Subcutaneous abdominal adipose tissue (tissue), 5 donors: Measurements from ENCODE around the gene CHST11.

ENCODE experiments used
- H3K27ac ChIP-seq: one replicate; pipeline ENCODE4 v1.7.0; 2013; ENCODE audit warnings: low read depth, mild to moderate bottlenecking, inconsistent platforms, low read length, moderate library complexity
- H3K27me3 ChIP-seq, 5 donors: one replicate each; pipeline ENCODE4 v1.7.0; 2013; ENCODE audit warnings: low read length in 5 of 5, inconsistent platforms in 1 of 5; ENCODE audit not compliant: control insufficient read depth in 5 of 5, insufficient read depth in 4 of 5
- H3K36me3 ChIP-seq, 5 donors: one replicate each; pipeline ENCODE4 v1.7.0; 2013; ENCODE audit warnings: low read length in 5 of 5; ENCODE audit not compliant: control insufficient read depth in 5 of 5, insufficient read depth in 5 of 5
- H3K4me1 ChIP-seq, 5 donors: one replicate each; pipeline ENCODE4 v1.7.0; 2013; ENCODE audit warnings: low read length in 5 of 5, mild to moderate bottlenecking in 3 of 5, moderate library complexity in 1 of 5; ENCODE audit not compliant: control insufficient read depth in 5 of 5, insufficient read depth in 5 of 5
- H3K4me3 ChIP-seq, 5 donors: one replicate each; pipeline ENCODE4 v1.7.0; 2013; ENCODE audit warnings: low read length in 5 of 5, low read depth in 1 of 5
- H3K9ac ChIP-seq, 5 donors: one replicate each; pipeline ENCODE4 v1.7.0; 2013; ENCODE audit warnings: low read length in 5 of 5, mild to moderate bottlenecking in 4 of 5, moderate library complexity in 3 of 5
- H3K9me3 ChIP-seq, 5 donors: one replicate each; pipeline ENCODE4 v1.7.0; 2013; ENCODE audit warnings: low read length in 5 of 5; ENCODE audit not compliant: control insufficient read depth in 5 of 5
- donor health status: healthy.
- donor health status: healthy.
- donor health status: healthy.
- donor health status: healthy.
- donor health status: healthy.

The CHST11 gene

DNA sequence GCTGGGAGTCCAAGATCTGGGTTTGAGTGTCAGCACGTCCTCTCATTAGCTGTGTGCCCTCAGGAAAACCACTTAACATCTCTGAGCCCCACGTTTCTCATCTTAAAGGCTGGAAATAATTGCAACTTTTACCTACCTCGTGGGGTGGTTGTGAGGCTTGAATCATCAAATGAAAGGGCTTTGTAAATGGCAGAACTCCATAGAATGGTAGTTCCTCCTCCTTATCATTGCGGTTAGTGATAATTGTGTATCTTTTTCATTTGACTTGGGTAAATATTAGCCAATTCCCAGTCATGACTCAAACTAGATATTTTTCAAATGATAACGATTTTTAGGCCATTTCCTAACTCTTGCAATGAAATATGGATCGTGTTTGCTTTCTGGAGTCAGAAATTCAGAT is 205.5 kb downstream of the CHST11 start:
- Histone ChIP-seq H3K36me3 (no peaks in the 10 kb centered on the region), H3K4me1 (peaks cover 0 to 7% (median 0%) of the 10 kb centered on the region in 5 donors), H3K27me3 (no peaks in the 10 kb centered on the region), H3K27ac (no peak overlapping the region), H3K9ac (no peak overlapping the region), H3K9me3 (no peaks in the 10 kb centered on the region), H3K4me3 (no peak overlapping the region)

DNA sequence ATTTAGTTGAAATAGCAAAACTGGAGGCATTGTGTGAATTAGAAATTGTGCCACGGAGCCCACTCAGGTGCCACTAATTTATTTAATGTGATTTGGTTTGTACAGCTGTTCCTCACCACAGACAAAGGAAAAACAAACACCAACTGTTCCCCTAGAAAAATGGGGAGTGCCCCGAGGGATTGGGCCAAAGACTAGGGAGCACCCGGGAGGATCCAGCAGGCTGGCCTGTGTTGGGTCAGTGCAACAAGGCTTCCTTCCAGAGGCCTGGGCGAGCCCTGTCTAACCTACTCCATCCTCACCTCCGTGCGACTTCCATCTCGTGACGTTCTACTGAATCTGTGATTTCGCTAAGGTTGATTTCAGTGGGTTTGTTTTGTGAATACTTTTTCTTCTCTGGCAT is 206.2 kb downstream of the CHST11 start:
- H3K4me1 ChIP-seq, result peaks cover 0 to 13% (median 0%) of the 10 kb centered on the region in 5 donors
- H3K9me3 ChIP-seq, result no peaks in the 10 kb centered on the region
- no peak overlapping the region for H3K27ac ChIP-seq
- H3K9ac ChIP-seq, result no peak overlapping the region
- H3K27me3 ChIP-seq, result no peaks in the 10 kb centered on the region
- no peak overlapping the region for H3K4me3 ChIP-seq
- H3K36me3 ChIP-seq, result no peaks in the 10 kb centered on the region

DNA sequence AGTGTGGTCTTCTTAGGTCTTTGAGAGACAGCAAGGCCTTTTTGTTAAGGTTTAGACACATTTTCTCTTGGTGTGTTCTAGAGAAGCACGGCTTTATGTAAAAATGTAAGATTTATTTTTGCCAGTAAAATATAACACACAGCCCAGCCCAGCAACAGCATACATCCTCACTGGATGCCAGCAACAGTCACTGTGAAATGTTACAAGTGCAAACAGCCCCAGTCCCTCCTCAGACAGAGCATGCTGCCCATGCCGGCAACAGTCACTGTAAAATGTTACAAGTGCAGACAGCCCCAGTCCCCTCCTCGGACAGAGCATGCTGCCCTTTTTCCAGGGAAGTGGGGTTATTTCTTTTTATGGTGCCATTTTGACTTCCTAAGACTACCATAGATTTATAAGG is 207.6 kb downstream of the CHST11 start:
- no peaks in the 10 kb centered on the region for H3K27me3 ChIP-seq
- no peak overlapping the region for H3K27ac ChIP-seq
- H3K4me3 ChIP-seq, result no peak overlapping the region
- no peak overlapping the region for H3K9ac ChIP-seq
- H3K4me1 ChIP-seq, result peaks cover 0 to 27% (median 11%) of the 10 kb centered on the region in 5 donors
- H3K9me3 ChIP-seq, result no peaks in the 10 kb centered on the region
- no peaks in the 10 kb centered on the region for H3K36me3 ChIP-seq

DNA sequence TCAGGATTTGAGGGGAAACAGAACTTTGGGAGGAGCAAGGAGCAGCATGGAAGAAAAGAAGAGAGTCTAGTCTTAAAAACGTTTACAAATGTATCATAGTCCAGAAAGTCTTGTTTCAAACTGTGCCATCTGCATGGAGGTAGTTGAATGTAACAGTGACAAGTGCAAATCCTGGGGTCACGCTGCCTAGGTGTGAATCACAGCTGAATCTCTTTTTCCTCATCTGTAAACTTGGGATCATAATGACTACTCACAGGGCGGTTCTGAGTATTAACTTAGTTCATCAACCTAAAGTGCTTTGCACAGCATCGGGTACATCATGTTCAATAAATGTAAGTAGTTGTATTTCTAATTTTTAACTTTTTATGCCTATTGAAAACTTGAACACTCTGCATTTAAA is 208.5 kb downstream of the CHST11 start:
- H3K27ac ChIP-seq, result no peak overlapping the region
- H3K4me1 ChIP-seq, result peaks cover 4 to 36% (median 20%) of the 10 kb centered on the region in 5 donors

DNA sequence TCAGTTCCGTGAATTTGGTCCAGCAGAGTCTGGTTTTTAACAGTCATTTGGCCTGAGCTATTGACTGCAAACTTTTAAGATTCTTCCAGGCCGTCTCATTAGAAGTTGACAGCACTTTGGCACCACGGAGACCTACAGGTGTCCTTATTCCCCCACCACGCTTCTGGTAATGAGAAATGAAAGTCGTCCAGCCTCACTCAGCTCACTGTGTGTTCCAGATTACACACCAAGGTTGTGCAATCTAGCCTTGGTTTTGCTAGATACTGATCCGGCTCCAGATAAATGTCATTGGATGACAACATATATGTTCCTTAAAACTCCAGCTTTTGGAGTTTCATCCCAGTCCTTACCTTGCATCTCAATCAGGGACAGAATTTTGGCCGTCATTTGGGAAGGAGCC is 210.4 kb downstream of the CHST11 start:
- Histone ChIP-seq H3K4me1 (peaks cover 9 to 55% (median 38%) of the 10 kb centered on the region in 5 donors), H3K27ac (no peak overlapping the region), H3K9me3 (no peaks in the 10 kb centered on the region), H3K27me3 (no peaks in the 10 kb centered on the region), H3K4me3 (no peak overlapping the region), H3K9ac (no peak overlapping the region), H3K36me3 (no peaks in the 10 kb centered on the region)

More for the DNA sequence above, 208.5 kb downstream of the CHST11 start:
- Histone ChIP-seq H3K36me3 (no peaks in the 10 kb centered on the region), H3K4me3 (no peak overlapping the region), H3K9me3 (no peaks in the 10 kb centered on the region), H3K27me3 (no peaks in the 10 kb centered on the region), H3K9ac (no peak overlapping the region)

DNA sequence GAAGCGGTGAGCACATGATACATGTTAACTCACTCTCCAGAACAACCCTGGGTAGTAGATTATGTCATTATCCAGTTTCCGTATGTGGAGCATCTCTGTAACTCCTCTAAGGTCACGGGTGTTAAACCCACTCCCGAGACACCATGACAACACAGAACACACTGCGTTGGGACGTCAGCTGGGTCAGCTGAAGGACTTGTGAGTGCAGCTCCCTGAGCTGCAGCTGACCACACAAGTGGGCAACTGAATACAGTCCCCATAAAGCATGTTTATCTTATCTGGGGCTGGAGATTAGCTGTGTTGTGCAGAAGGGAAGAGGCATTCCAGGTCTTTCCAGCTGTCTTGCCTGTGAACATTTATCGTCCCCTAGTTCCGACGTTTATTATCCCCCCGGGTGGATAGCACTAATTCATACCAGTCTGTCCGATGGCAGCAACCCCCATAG is 211.5 kb downstream of the CHST11 start:
- H3K27ac ChIP-seq, result no peak overlapping the region
- no peak overlapping the region for H3K4me3 ChIP-seq
- no peak overlapping the region for H3K9ac ChIP-seq
- H3K9me3 ChIP-seq, result no peaks in the 10 kb centered on the region
- H3K36me3 ChIP-seq, result no peaks in the 10 kb centered on the region
- peaks cover 10 to 66% (median 49%) of the 10 kb centered on the region in 5 donors for H3K4me1 ChIP-seq
- no peaks in the 10 kb centered on the region for H3K27me3 ChIP-seq

DNA sequence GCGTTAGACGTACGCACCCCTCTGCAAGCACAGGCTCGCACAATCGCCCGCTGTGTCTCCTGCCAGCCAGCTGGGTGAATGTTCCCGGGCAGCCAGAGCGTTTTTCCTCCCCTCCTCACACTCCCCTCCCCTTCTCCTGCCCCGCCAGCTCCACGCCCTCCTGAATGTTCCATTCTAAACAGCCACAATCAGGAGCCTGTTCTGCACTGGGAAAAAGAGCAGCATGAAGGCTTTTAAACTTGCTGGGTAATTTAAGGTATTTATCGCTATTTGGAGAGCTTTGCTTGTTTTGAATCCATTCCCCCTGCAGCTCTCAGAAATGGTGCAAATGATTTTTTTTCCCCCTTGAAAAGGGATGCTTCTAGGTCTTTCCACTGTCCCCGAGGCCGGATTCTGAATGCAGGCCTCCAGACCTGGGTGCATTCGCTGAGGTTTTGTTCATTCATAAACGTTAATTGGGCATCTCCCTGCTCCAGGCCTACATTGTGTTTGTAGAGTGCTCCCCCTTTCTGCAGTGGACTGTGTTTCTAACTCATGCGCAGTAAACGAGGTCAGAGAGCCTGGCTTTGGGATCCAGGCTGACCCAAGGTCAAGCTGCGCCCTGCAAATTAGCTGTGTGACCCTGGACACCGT is 212.5 kb downstream of the CHST11 start:
- H3K27ac ChIP-seq, result no peak overlapping the region
- no peaks in the 10 kb centered on the region for H3K9me3 ChIP-seq
- no peaks in the 10 kb centered on the region for H3K36me3 ChIP-seq
- H3K27me3 ChIP-seq, result no peaks in the 10 kb centered on the region
- H3K4me1 ChIP-seq, result peaks cover 10 to 69% (median 52%) of the 10 kb centered on the region in 5 donors
- no peak overlapping the region for H3K4me3 ChIP-seq
- H3K9ac ChIP-seq, result no peak overlapping the region

DNA sequence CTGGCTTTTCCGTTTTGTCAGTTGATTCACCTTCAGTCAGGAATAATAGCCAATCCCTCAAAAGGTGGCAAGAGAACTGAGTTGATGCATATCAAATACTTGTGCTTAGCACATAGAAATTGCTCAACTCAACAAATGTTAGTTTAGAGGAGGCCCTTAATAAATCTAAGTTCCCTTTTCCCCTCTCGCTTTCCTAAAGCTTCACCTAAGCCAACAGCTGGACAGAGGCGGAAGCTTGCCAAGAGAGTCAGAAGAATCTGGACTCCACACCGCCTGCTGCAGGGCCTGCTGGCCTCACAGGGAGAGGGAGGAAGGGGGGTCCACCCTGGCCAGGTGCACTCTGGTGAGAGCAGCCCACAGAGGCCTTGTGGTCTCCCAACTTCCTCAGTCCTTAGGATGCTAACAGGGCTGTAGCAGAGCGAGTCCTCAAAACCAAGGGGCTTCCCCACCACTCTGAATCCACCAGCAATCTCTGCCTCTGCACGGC is 213.1 kb downstream of the CHST11 start:
- Histone ChIP-seq H3K4me3 (no peak overlapping the region), H3K27ac (no peak overlapping the region), H3K9me3 (no peaks in the 10 kb centered on the region), H3K27me3 (no peaks in the 10 kb centered on the region), H3K9ac (no peak overlapping the region), H3K36me3 (no peaks in the 10 kb centered on the region), H3K4me1 (peaks cover 10 to 69% (median 52%) of the 10 kb centered on the region in 5 donors)

DNA sequence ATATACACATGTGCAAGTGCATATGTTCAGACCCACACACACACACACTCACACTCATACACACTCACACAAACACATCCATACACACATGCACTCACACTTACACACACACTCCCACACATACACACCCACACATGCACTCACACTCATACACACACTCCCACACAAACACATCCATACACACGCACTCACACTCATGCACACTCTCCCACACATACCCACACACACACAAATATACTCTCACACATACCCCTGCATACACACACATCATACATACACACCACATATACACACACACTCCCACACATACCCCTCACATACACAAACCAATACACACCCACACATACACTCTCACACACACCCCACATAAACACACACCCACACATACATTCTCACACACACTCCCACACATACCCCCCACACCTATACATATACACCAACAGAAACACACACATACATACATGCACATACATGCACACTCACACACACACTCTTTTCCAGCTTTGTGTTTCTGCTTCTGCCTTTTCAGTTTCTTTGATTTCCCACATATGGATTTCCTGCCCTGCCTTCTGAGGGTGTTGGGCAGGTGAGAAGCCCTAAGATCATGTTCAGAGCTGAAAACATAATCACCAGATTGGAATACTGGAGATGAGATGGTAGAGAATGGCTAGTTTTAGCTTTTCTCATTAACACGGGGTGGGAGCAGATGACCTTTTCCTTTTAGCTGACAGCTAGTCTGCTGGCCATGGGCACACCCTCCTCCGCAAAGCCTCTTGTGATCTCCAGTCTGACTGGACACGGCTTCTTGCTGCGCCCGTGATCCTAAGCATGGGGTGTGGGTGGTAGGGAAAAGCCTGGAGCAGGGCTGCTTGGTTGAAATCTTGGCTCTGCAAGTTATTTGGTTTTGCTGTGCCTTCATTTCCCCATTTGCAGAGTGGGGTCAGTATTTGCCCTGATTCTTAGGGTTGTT is 214.0 kb downstream of the CHST11 start:
- H3K36me3 ChIP-seq, result no peaks in the 10 kb centered on the region
- no peaks in the 10 kb centered on the region for H3K9me3 ChIP-seq
- H3K4me1 ChIP-seq, result peaks cover 10 to 69% (median 52%) of the 10 kb centered on the region in 5 donors
- H3K4me3 ChIP-seq, result peak overlapping the region in 1 of 5 donors; percentile 10
- H3K27ac ChIP-seq, result peak overlapping the region; percentile 78
- peak overlapping the region in 1 of 5 donors; percentile 38 for H3K9ac ChIP-seq
- no peaks in the 10 kb centered on the region for H3K27me3 ChIP-seq
